ENCODE measurements around the gene PROK1.

The PROK1 gene

GRCh38 chr1:110426854-110427253 is 24.1 kb upstream of the PROK1 start:
- no peak overlapping the region for H3K18ac ChIP-seq (ENCODE audit: low read length)
- no peak overlapping the region for H2AK5ac ChIP-seq (ENCODE audit: low read depth, low read length)
- H3K27me3 ChIP-seq (ENCODE audit: control insufficient read depth in 3 of 3, insufficient read depth in 3 of 3, low read depth in 1 of 3, low read length in 3 of 3), result peaks cover 0 to 45% (median 0%) of the 10 kb centered on the region in 3 experiments
- H2BK120ac ChIP-seq (ENCODE audit: low read depth, low read length), result no peak overlapping the region
- no peak overlapping the region for H3K9ac ChIP-seq (ENCODE audit: low read depth, low read length, poor library complexity)
- H3K4me2 ChIP-seq (ENCODE audit: insufficient read depth, low read length, poor library complexity, severe bottlenecking), result no peak overlapping the region
- no peaks in the 10 kb centered on the region for H3K4me1 ChIP-seq (ENCODE audit: control insufficient read depth in 2 of 2, insufficient read depth in 1 of 2, low read depth in 1 of 2, low read length in 2 of 2)
- no peak overlapping the region for H4K91ac ChIP-seq (ENCODE audit: low read depth, low read length, poor library complexity)
- H4K8ac ChIP-seq (ENCODE audit: low read depth, low read length), result no peak overlapping the region
- H3K36me3 ChIP-seq (replicated peaks in 1 of 2; ENCODE audit: control insufficient read depth in 2 of 2, insufficient read depth in 2 of 2, low read length in 2 of 2), result no peaks in the 10 kb centered on the region
- no peak for DNase-seq (ENCODE audit: low spot score)
- H2BK5ac ChIP-seq (ENCODE audit: low read length), result no peak overlapping the region
- no peak overlapping the region for H3K14ac ChIP-seq (ENCODE audit: low read length)
- no peak overlapping the region for H2BK12ac ChIP-seq (ENCODE audit: low read length)
- no peak overlapping the region for H3K4me3 ChIP-seq (ENCODE audit: low read length in 2 of 2)
- no peak overlapping the region for H2BK15ac ChIP-seq (ENCODE audit: low read length)
- no CpG with 5 or more reads among the region's 4 CpGs for WGBS, 2 donors (ENCODE audit: extremely low coverage in 2 of 2, insufficient read length in 2 of 2, insufficient replicate concordance in 1 of 2)
- H3K9me3 ChIP-seq (replicated peaks in 1 of 2; ENCODE audit: control insufficient read depth in 2 of 2, insufficient read depth in 1 of 2, low read depth in 1 of 2, low read length in 2 of 2), result no peaks in the 10 kb centered on the region
- H3K27ac ChIP-seq (replicated peaks; ENCODE audit: low read length), result no peak overlapping the region
- no peak overlapping the region for H2AFZ ChIP-seq (ENCODE audit: low read length)
- no peaks in the 10 kb centered on the region for H3K79me1 ChIP-seq (ENCODE audit: low read depth, low read length)
- H3K4ac ChIP-seq (ENCODE audit: low read length), result no peak overlapping the region
- no peak overlapping the region for H3K23ac ChIP-seq (ENCODE audit: low read depth, low read length, poor library complexity)

GRCh38 chr1:110428946-110429345 is 22.0 kb upstream of the PROK1 start:
- no peak overlapping the region for H3K27ac ChIP-seq (replicated peaks; ENCODE audit: low read length)
- H3K79me1 ChIP-seq (ENCODE audit: low read depth, low read length), result no peaks in the 10 kb centered on the region
- no peak overlapping the region for H2AFZ ChIP-seq (ENCODE audit: low read length)
- no peaks in the 10 kb centered on the region for H3K9me3 ChIP-seq (replicated peaks in 1 of 2; ENCODE audit: control insufficient read depth in 2 of 2, insufficient read depth in 1 of 2, low read depth in 1 of 2, low read length in 2 of 2)
- no peak overlapping the region for H3K4me2 ChIP-seq (ENCODE audit: insufficient read depth, low read length, poor library complexity, severe bottlenecking)
- H2BK5ac ChIP-seq (ENCODE audit: low read length), result no peak overlapping the region
- no peak overlapping the region for H2BK120ac ChIP-seq (ENCODE audit: low read depth, low read length)
- H3K4me1 ChIP-seq (ENCODE audit: control insufficient read depth in 2 of 2, insufficient read depth in 1 of 2, low read depth in 1 of 2, low read length in 2 of 2), result peaks cover 0 to 7% of the 10 kb centered on the region in 2 donors
- H3K4me3 ChIP-seq (ENCODE audit: low read length in 2 of 2), result no peak overlapping the region
- no peak overlapping the region for H2AK5ac ChIP-seq (ENCODE audit: low read depth, low read length)
- no peak overlapping the region for H2BK12ac ChIP-seq (ENCODE audit: low read length)
- H3K23ac ChIP-seq (ENCODE audit: low read depth, low read length, poor library complexity), result no peak overlapping the region
- no peak overlapping the region for H2BK15ac ChIP-seq (ENCODE audit: low read length)
- WGBS, 2 donors (ENCODE audit: extremely low coverage in 2 of 2, insufficient read length in 2 of 2, insufficient replicate concordance in 1 of 2), result no CpG with 5 or more reads among the region's 4 CpGs
- H3K9ac ChIP-seq (ENCODE audit: low read depth, low read length, poor library complexity), result no peak overlapping the region
- DNase-seq (ENCODE audit: low spot score), result no peak
- no peak overlapping the region for H4K91ac ChIP-seq (ENCODE audit: low read depth, low read length, poor library complexity)
- H3K36me3 ChIP-seq (replicated peaks in 1 of 2; ENCODE audit: control insufficient read depth in 2 of 2, insufficient read depth in 2 of 2, low read length in 2 of 2), result no peaks in the 10 kb centered on the region
- H3K14ac ChIP-seq (ENCODE audit: low read length), result no peak overlapping the region
- no peak overlapping the region for H3K4ac ChIP-seq (ENCODE audit: low read length)
- no peak overlapping the region for H4K8ac ChIP-seq (ENCODE audit: low read depth, low read length)
- H3K18ac ChIP-seq (ENCODE audit: low read length), result no peak overlapping the region
- peaks cover 0 to 43% (median 0%) of the 10 kb centered on the region in 3 experiments for H3K27me3 ChIP-seq (ENCODE audit: control insufficient read depth in 3 of 3, insufficient read depth in 3 of 3, low read depth in 1 of 3, low read length in 3 of 3)

- H3K23ac ChIP-seq (ENCODE audit: low read depth, low read length, poor library complexity), result no peak overlapping the region
- no peak overlapping the region for H2AFZ ChIP-seq (ENCODE audit: low read length)
- H4K91ac ChIP-seq (ENCODE audit: low read depth, low read length, poor library complexity), result no peak overlapping the region
- no peak overlapping the region for H2BK15ac ChIP-seq (ENCODE audit: low read length)
- DNase-seq (ENCODE audit: low spot score), result no peak
- H3K27ac ChIP-seq (replicated peaks; ENCODE audit: low read length), result no peak overlapping the region
- no peak overlapping the region for H3K4me2 ChIP-seq (ENCODE audit: insufficient read depth, low read length, poor library complexity, severe bottlenecking)
- H3K18ac ChIP-seq (ENCODE audit: low read length), result no peak overlapping the region
- H3K79me1 ChIP-seq (ENCODE audit: low read depth, low read length), result no peaks in the 10 kb centered on the region
- H3K9me3 ChIP-seq (replicated peaks in 1 of 2; ENCODE audit: control insufficient read depth in 2 of 2, insufficient read depth in 1 of 2, low read depth in 1 of 2, low read length in 2 of 2), result no peaks in the 10 kb centered on the region
- no peak overlapping the region for H4K8ac ChIP-seq (ENCODE audit: low read depth, low read length)
- WGBS, 2 donors (ENCODE audit: extremely low coverage in 2 of 2, insufficient read length in 2 of 2, insufficient replicate concordance in 1 of 2), result no CpG with 5 or more reads among the region's 6 CpGs
- no peak overlapping the region for H3K14ac ChIP-seq (ENCODE audit: low read length)
- peaks cover 0 to 9% of the 10 kb centered on the region in 2 donors for H3K4me1 ChIP-seq (ENCODE audit: control insufficient read depth in 2 of 2, insufficient read depth in 1 of 2, low read depth in 1 of 2, low read length in 2 of 2)
- H3K4me3 ChIP-seq (ENCODE audit: low read length in 2 of 2), result no peak overlapping the region
- H2BK120ac ChIP-seq (ENCODE audit: low read depth, low read length), result no peak overlapping the region
- H2AK5ac ChIP-seq (ENCODE audit: low read depth, low read length), result no peak overlapping the region
- H2BK12ac ChIP-seq (ENCODE audit: low read length), result no peak overlapping the region
- H3K36me3 ChIP-seq (replicated peaks in 1 of 2; ENCODE audit: control insufficient read depth in 2 of 2, insufficient read depth in 2 of 2, low read length in 2 of 2), result no peaks in the 10 kb centered on the region
- H3K27me3 ChIP-seq (ENCODE audit: control insufficient read depth in 3 of 3, insufficient read depth in 3 of 3, low read depth in 1 of 3, low read length in 3 of 3), result peaks cover 0 to 46% (median 0%) of the 10 kb centered on the region in 3 experiments
- no peak overlapping the region for H3K4ac ChIP-seq (ENCODE audit: low read length)
- no peak overlapping the region for H2BK5ac ChIP-seq (ENCODE audit: low read length)
- H3K9ac ChIP-seq (ENCODE audit: low read depth, low read length, poor library complexity), result no peak overlapping the region
These were observed 20.6 kb upstream of the PROK1 start for GRCh38 chr1:110430366-110430765.

- H3K23ac ChIP-seq (ENCODE audit: low read depth, low read length, poor library complexity), result no peak overlapping the region
- H4K91ac ChIP-seq (ENCODE audit: low read depth, low read length, poor library complexity), result no peak overlapping the region
- peaks cover 0 to 9% of the 10 kb centered on the region in 2 donors for H3K4me1 ChIP-seq (ENCODE audit: control insufficient read depth in 2 of 2, insufficient read depth in 1 of 2, low read depth in 1 of 2, low read length in 2 of 2)
- H2BK12ac ChIP-seq (ENCODE audit: low read length), result no peak overlapping the region
- DNase-seq (ENCODE audit: low spot score), result no peak
- no peak overlapping the region for H3K4ac ChIP-seq (ENCODE audit: low read length)
- H2BK5ac ChIP-seq (ENCODE audit: low read length), result no peak overlapping the region
- no peak overlapping the region for H3K27ac ChIP-seq (replicated peaks; ENCODE audit: low read length)
- no peak overlapping the region for H3K9ac ChIP-seq (ENCODE audit: low read depth, low read length, poor library complexity)
- peak overlapping the region; percentile 15 for H3K18ac ChIP-seq (ENCODE audit: low read length)
- no peak overlapping the region for H2BK120ac ChIP-seq (ENCODE audit: low read depth, low read length)
- WGBS, 2 donors (ENCODE audit: extremely low coverage in 2 of 2, insufficient read length in 2 of 2, insufficient replicate concordance in 1 of 2), result no CpG with 5 or more reads among the region's 4 CpGs
- H2AFZ ChIP-seq (ENCODE audit: low read length), result no peak overlapping the region
- H3K9me3 ChIP-seq (replicated peaks in 1 of 2; ENCODE audit: control insufficient read depth in 2 of 2, insufficient read depth in 1 of 2, low read depth in 1 of 2, low read length in 2 of 2), result no peaks in the 10 kb centered on the region
- peaks cover 0 to 45% (median 0%) of the 10 kb centered on the region in 3 experiments for H3K27me3 ChIP-seq (ENCODE audit: control insufficient read depth in 3 of 3, insufficient read depth in 3 of 3, low read depth in 1 of 3, low read length in 3 of 3)
- H3K79me1 ChIP-seq (ENCODE audit: low read depth, low read length), result no peaks in the 10 kb centered on the region
- H3K36me3 ChIP-seq (replicated peaks in 1 of 2; ENCODE audit: control insufficient read depth in 2 of 2, insufficient read depth in 2 of 2, low read length in 2 of 2), result no peaks in the 10 kb centered on the region
- no peak overlapping the region for H3K4me2 ChIP-seq (ENCODE audit: insufficient read depth, low read length, poor library complexity, severe bottlenecking)
- no peak overlapping the region for H3K4me3 ChIP-seq (ENCODE audit: low read length in 2 of 2)
- no peak overlapping the region for H2BK15ac ChIP-seq (ENCODE audit: low read length)
- H4K8ac ChIP-seq (ENCODE audit: low read depth, low read length), result no peak overlapping the region
- no peak overlapping the region for H2AK5ac ChIP-seq (ENCODE audit: low read depth, low read length)
- H3K14ac ChIP-seq (ENCODE audit: low read length), result no peak overlapping the region
These were observed 20.0 kb upstream of the PROK1 start for GRCh38 chr1:110430901-110431300.

Data from neuronal stem cell (in vitro differentiated cells).